ENCODE results near the gene SND1.
A peak's percentile ranks its signal among the peaks of the same experiment; 100 is the strongest.

The SND1 gene

GRCh38 chr7:127812540-127812939 lies 160.5 kb downstream of the SND1 start:
- no peak for DNase-seq (ENCODE audit: low spot score)
- no peak for TF ChIP-seq CTCF (IDR thresholded peaks at IDR 0.05; ENCODE audit: extremely low read depth, missing control alignments)

- TF ChIP-seq CTCF (IDR thresholded peaks at IDR 0.05; ENCODE audit: extremely low read depth, missing control alignments) = no peak
- no peak for DNase-seq (ENCODE audit: low spot score)
Measured at GRCh38 chr7:127813991-127814541, 162.1 kb downstream of the SND1 start.

DNA sequence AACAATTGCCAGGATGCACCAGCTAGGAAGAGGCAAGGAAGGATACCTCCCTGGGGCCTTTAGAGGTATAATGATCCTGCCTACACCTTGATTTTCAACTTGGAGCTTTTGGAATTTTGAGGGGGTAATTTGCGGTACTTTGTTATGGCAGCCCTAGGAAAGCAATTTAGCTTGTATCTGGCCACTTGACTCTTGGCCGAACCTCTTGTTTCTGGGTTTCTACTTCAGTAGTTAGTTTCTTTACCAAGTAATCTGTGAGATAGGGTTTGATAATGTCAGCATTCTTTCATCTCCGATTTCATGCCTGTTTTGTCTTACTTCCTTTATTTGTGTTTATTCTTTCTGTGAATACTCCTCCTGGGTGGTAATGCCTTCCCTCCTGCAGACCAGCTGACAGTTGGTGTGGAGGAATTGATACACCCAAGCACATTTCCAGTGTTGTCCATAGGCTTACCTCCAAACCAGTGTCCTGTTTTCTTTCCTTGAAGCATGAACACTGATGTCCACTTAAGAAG lies 163.7 kb downstream of the SND1 start:
- TF ChIP-seq CTCF (IDR thresholded peaks at IDR 0.05; ENCODE audit: extremely low read depth, missing control alignments) = no peak
- DNase-seq (ENCODE audit: low spot score) = no peak

DNA sequence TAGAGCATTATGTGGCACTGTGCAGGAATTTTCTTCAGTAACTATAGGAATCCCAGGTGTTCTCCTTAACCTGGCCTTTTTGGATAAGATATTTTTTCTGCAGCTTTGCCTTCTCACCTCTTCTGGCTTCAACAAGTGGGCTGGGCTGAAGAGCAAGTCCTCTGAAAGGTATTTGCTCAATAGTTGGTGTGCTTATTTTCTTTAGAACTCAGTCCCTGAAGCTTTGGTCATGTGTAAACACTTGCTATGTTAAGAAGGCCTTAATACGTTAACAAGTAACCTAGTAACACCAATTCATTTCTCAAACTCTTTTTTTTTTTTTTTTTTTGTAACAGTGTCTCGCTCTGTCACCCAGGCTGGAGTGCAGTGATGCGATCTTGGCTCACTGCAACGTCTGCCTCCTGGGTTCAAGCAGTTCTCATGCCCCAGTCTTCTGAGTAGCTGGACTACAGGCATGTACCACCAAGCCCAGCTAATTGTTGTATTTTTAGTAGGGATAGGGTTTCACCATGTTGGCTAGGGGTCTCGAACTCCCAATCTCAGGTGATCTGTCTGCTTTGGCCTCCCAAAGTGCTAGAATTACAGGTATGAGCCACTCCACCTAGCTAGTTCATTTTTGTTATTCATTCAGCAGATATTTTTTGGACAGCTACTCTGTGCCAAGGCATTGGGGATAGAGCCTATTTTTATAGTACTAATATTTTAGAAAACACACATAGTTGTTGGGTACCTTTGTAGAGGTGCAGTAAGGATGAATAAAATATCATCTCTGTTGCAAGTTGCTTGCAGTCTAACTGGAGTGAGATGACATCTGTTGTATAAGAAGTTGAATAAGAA lies 164.6 kb downstream of the SND1 start:
- DNase-seq (ENCODE audit: low spot score) = no peak
- no peak for TF ChIP-seq CTCF (IDR thresholded peaks at IDR 0.05; ENCODE audit: extremely low read depth, missing control alignments)

DNA sequence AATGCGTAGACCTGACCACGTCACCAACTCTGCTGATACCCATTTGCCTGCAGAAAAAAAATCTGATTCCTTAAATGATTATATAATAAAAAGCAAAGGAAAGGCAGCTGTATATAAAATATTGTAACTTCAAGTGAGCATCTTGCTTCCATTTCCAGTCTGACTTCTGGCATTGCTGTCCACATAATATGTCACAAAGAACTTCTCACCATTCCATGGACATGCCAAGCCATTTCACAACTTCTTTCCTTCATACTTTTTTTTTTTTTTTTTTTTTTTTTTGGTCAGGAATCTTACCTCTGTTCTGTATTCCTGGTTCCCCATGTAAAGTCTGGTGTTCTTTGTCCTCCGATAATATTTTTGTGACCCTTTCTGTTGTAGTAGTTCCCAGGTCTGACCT lies 165.5 kb downstream of the SND1 start:
- no peak for DNase-seq (ENCODE audit: low spot score)
- TF ChIP-seq CTCF (IDR thresholded peaks at IDR 0.05; ENCODE audit: extremely low read depth, missing control alignments) = no peak

GRCh38 chr7:127818306-127818705 lies 166.3 kb downstream of the SND1 start:
- no peak for TF ChIP-seq CTCF (IDR thresholded peaks at IDR 0.05; ENCODE audit: extremely low read depth, missing control alignments)
- DNase-seq (ENCODE audit: low spot score) = no peak

GRCh38 chr7:127819975-127820731 lies 168.2 kb downstream of the SND1 start:
- DNase-seq (ENCODE audit: low spot score) = peak; percentile 33
- no peak for TF ChIP-seq CTCF (IDR thresholded peaks at IDR 0.05; ENCODE audit: extremely low read depth, missing control alignments)

Measured in GM20000 (cell line).